Trophoblast cell (in vitro differentiated cells and primary cell): Measurements from ENCODE around the gene OR6C1.
"Not testable (repeated sequence)": the region's sequence is repeated elsewhere in the genome, so short reads cannot be mapped to it uniquely, and the experiment has no call there.

ENCODE experiments used
- DNase-seq, 2 donors: peaks; one replicate each; pipeline ENCODE4 v3.0.0-alpha.2; 2016
- H2AFZ ChIP-seq: 2 replicates; pipeline ENCODE4 v1.6.1; 2013; ENCODE audit warnings: low read length, moderate library complexity, mild to moderate bottlenecking; ENCODE audit not compliant: insufficient read depth, poor library complexity
- H2AK5ac ChIP-seq: 2 replicates; pipeline ENCODE4 v1.6.1; 2013; ENCODE audit warnings: mild to moderate bottlenecking, low read length
- H2BK120ac ChIP-seq: 2 replicates; pipeline ENCODE4 v1.6.1; 2013; ENCODE audit warnings: low read length, mild to moderate bottlenecking, moderate library complexity; ENCODE audit not compliant: insufficient read depth, poor library complexity
- H2BK12ac ChIP-seq: 2 replicates; pipeline ENCODE4 v1.6.1; 2013; ENCODE audit warnings: mild to moderate bottlenecking, low read length, moderate library complexity
- H2BK5ac ChIP-seq: 2 replicates; pipeline ENCODE4 v1.6.1; 2013; ENCODE audit warnings: low read length, low read depth, moderate library complexity, mild to moderate bottlenecking; ENCODE audit not compliant: poor library complexity
- H3K14ac ChIP-seq: 2 replicates; pipeline ENCODE4 v1.6.1; 2013; ENCODE audit warnings: mild to moderate bottlenecking, low read length
- H3K18ac ChIP-seq: 2 replicates; pipeline ENCODE4 v1.6.1; 2013; ENCODE audit warnings: mild to moderate bottlenecking, low read length
- H3K23ac ChIP-seq: 2 replicates; pipeline ENCODE4 v1.6.1; 2013; ENCODE audit warnings: low read length
- H3K27ac ChIP-seq: 2 replicates; pipeline ENCODE4 v1.5.1; 2013; ENCODE audit warnings: low read depth, mild to moderate bottlenecking, inconsistent platforms, low read length, moderate library complexity
- H3K27me3 ChIP-seq: 2 replicates; pipeline ENCODE4 v1.6.1; 2013; ENCODE audit warnings: inconsistent platforms, mild to moderate bottlenecking, low read length, moderate library complexity; ENCODE audit not compliant: insufficient read depth
- H3K36me3 ChIP-seq, 2 experiments: 1 replicate in 1 of 2; 2 replicates in 1 of 2; pipeline ENCODE4 v1.6.1; 2013; ENCODE audit warnings: low read length in 2 of 2, mild to moderate bottlenecking in 2 of 2, moderate library complexity in 1 of 2; ENCODE audit not compliant: insufficient read depth in 2 of 2, control insufficient read depth in 1 of 2
- H3K4ac ChIP-seq: 2 replicates; pipeline ENCODE4 v1.6.1; 2013; ENCODE audit warnings: low read depth, mild to moderate bottlenecking, low read length, moderate library complexity
- H3K4me1 ChIP-seq, 2 experiments: 1 replicate in 1 of 2; 2 replicates in 1 of 2; pipeline ENCODE4 v1.6.1; 2013; ENCODE audit warnings: low read length in 2 of 2, mild to moderate bottlenecking in 2 of 2, moderate library complexity in 1 of 2; ENCODE audit not compliant: insufficient read depth in 2 of 2, control insufficient read depth in 1 of 2
- H3K4me2 ChIP-seq: 2 replicates; pipeline ENCODE4 v1.6.1; 2013; ENCODE audit warnings: inconsistent platforms, mild to moderate bottlenecking, low read length, moderate library complexity
- H3K4me3 ChIP-seq: 2 replicates; pipeline ENCODE4 v1.5.1; 2013; ENCODE audit warnings: mild to moderate bottlenecking, low read depth, low read length, inconsistent platforms
- H3K79me1 ChIP-seq: one replicate; pipeline ENCODE4 v1.6.1; 2013; ENCODE audit warnings: low read length
- H3K79me2 ChIP-seq: 2 replicates; pipeline ENCODE4 v1.6.1; 2013; ENCODE audit warnings: low read length, mild to moderate bottlenecking; ENCODE audit not compliant: control insufficient read depth, insufficient read depth, poor library complexity
- H3K9ac ChIP-seq: 2 replicates; pipeline ENCODE4 v1.6.1; 2013; ENCODE audit warnings: mild to moderate bottlenecking, low read length
- H3K9me3 ChIP-seq: 2 replicates; pipeline ENCODE4 v1.6.1; 2013; ENCODE audit warnings: low read depth, mild to moderate bottlenecking, control low read depth, inconsistent platforms, low read length; ENCODE audit not compliant: insufficient read depth
- H4K12ac ChIP-seq: 2 replicates; pipeline ENCODE4 v1.6.1; 2013; ENCODE audit warnings: low read depth, mild to moderate bottlenecking, low read length, moderate library complexity
- H4K8ac ChIP-seq: 2 replicates; pipeline ENCODE4 v1.6.1; 2013; ENCODE audit warnings: low read depth, mild to moderate bottlenecking, low read length, moderate library complexity
- H4K91ac ChIP-seq: one replicate; pipeline ENCODE4 v1.6.1; 2013; ENCODE audit warnings: low read depth, mild to moderate bottlenecking, low read length, moderate library complexity
- WGBS: extraction: QIAGEN DNeasy Blood & Tissue Kit; methylation state at CpG from one replicate; pipeline ENCODE4 v1.1.7; 2013; ENCODE audit warnings: missing lambda C conversion rate; ENCODE audit not compliant: insufficient read length, insufficient coverage; ENCODE audit errors: extremely low coverage; 5-methylcytosine and 5-hydroxymethylcytosine counted together

The OR6C1 gene

GRCh38 chr12:55355338-55355737 is 41.2 kb downstream of the OR6C1 start:
- not testable (repeated sequence) for H2BK5ac ChIP-seq, H3K27me3 ChIP-seq, H3K27ac ChIP-seq, H3K18ac ChIP-seq, H4K12ac ChIP-seq, H3K4me1 ChIP-seq, H3K79me1 ChIP-seq, H3K9me3 ChIP-seq, H3K23ac ChIP-seq, H3K4ac ChIP-seq, H2BK12ac ChIP-seq, H2AFZ ChIP-seq, H4K91ac ChIP-seq, H3K79me2 ChIP-seq, DNase-seq, H2AK5ac ChIP-seq, H3K9ac ChIP-seq, H2BK120ac ChIP-seq, H3K4me3 ChIP-seq, H3K36me3 ChIP-seq, H3K4me2 ChIP-seq, H4K8ac ChIP-seq, H3K14ac ChIP-seq
- no CpG with 5 or more reads among the region's 4 CpGs for WGBS

- no peak within 1 kb of the TSS for H3K23ac ChIP-seq
- H2BK12ac ChIP-seq: no peak within 1 kb of the TSS
- no peaks in the 10 kb centered on the region for H3K79me1 ChIP-seq
- no peak for DNase-seq
- H3K14ac ChIP-seq: no peak within 1 kb of the TSS
- no peaks in the 10 kb centered on the region for H3K79me2 ChIP-seq
- H3K4me2 ChIP-seq: no peak within 1 kb of the TSS
- no peak within 1 kb of the TSS for H2BK120ac ChIP-seq
- no CpG with 5 or more reads among the region's 4 CpGs for WGBS
- H3K36me3 ChIP-seq: no peaks in the 10 kb centered on the region
- H3K4ac ChIP-seq: no peak within 1 kb of the TSS
- no peak within 1 kb of the TSS for H3K18ac ChIP-seq
- H3K4me3 ChIP-seq: no peak within 1 kb of the TSS
- H3K9ac ChIP-seq: no peak within 1 kb of the TSS
- H4K8ac ChIP-seq: no peak within 1 kb of the TSS
- no peak within 1 kb of the TSS for H4K91ac ChIP-seq
- peaks cover 0 to 3% of the 10 kb centered on the region in 2 experiments for H3K4me1 ChIP-seq
- no peaks in the 10 kb centered on the region for H3K9me3 ChIP-seq
- H2BK5ac ChIP-seq: no peak within 1 kb of the TSS
- no peaks in the 10 kb centered on the region for H3K27me3 ChIP-seq
- H2AFZ ChIP-seq: no peak within 1 kb of the TSS
- no peak within 1 kb of the TSS for H2AK5ac ChIP-seq
- H4K12ac ChIP-seq: no peak within 1 kb of the TSS
- no peak within 1 kb of the TSS for H3K27ac ChIP-seq
Measured at GRCh38 chr12:55362675-55363074, 48.5 kb downstream of the OR6C1 start, which contains the start of gene OR6C75. Gene OR6C75 (plus strand): TSS chr12:55362975. CDS start chr12:55365111, 2,136 bp downstream.

- Histone ChIP-seq H3K36me3 (no peaks in the 10 kb centered on the region), H3K18ac (no peak overlapping the region), H3K79me2 (no peaks in the 10 kb centered on the region), H2BK120ac (no peak overlapping the region), H3K4me3 (no peak overlapping the region), H3K14ac (no peak overlapping the region), H2BK5ac (no peak overlapping the region), H4K8ac (no peak overlapping the region), H3K27ac (no peak overlapping the region), H2BK12ac (no peak overlapping the region), H3K9me3 (no peaks in the 10 kb centered on the region), H3K23ac (no peak overlapping the region), H3K4me1 (peaks cover 0 to 3% of the 10 kb centered on the region in 2 experiments), H3K4ac (no peak overlapping the region), H3K27me3 (no peaks in the 10 kb centered on the region), H2AFZ (no peak overlapping the region), H3K4me2 (peak overlapping the region; percentile 19), H4K91ac (no peak overlapping the region), H4K12ac (no peak overlapping the region), H3K79me1 (no peaks in the 10 kb centered on the region), H2AK5ac (no peak overlapping the region), H3K9ac (no peak overlapping the region)
- WGBS: no CpG with 5 or more reads among the region's 3 CpGs
- peak; percentile 71 to 90 for DNase-seq
Measured at GRCh38 chr12:55365086-55365485, 50.9 kb downstream of the OR6C1 start.
